Measurements from ENCODE around the gene PICALM.

DNA sequence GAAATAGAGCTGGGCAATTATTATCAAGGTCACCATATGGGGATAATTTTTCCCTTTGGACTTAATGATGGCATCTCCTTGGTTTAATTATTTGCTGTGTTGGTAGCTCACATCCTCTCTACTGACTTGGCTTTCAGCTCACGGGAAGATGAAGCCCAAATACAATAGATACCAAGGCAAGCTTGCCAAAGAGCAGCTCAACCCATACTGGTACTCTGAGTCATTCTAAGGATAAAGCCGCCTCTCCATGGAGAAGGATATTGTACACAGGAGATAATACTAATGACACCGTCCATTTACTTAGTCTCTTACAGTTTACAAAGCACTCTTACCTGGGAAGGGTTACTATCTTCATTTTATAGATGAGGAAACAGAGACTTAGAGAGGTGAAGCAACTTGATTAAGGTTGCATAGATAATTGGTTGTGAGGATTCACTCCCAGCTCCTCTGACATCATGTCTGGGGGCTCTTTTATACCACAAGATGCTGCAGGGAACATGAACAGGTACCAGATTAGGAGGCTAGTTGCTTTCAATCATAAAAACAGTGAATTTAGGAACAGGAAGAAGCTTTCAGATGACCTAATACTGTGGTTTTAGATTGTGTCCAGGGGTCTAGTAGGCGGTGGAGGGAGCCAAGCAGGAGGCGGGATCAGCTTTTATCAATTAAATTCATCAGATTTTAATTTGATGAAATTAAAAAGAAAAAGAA is 48.3 kb upstream of the PICALM start:
- TF ChIP-seq, protein P1, sequence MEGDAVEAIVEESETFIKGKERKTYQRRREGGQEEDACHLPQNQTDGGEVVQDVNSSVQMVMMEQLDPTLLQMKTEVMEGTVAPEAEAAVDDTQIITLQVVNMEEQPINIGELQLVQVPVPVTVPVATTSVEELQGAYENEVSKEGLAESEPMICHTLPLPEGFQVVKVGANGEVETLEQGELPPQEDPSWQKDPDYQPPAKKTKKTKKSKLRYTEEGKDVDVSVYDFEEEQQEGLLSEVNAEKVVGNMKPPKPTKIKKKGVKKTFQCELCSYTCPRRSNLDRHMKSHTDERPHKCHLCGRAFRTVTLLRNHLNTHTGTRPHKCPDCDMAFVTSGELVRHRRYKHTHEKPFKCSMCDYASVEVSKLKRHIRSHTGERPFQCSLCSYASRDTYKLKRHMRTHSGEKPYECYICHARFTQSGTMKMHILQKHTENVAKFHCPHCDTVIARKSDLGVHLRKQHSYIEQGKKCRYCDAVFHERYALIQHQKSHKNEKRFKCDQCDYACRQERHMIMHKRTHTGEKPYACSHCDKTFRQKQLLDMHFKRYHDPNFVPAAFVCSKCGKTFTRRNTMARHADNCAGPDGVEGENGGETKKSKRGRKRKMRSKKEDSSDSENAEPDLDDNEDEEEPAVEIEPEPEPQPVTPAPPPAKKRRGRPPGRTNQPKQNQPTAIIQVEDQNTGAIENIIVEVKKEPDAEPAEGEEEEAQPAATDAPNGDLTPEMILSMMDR (IDR thresholded peaks at IDR 0.05; ENCODE audit: low read depth, low read length, missing input control), result no peak
- TF ChIP-seq EGR1 (IDR thresholded peaks at IDR 0.05; ENCODE audit: low read depth in 2 of 2) (no peak), TAF1 (conservative IDR thresholded peaks at IDR 0.05) (no peak), JUND (IDR thresholded peaks at IDR 0.05) (no peak), NR2F2 (IDR thresholded peaks at IDR 0.05) (no peak), SP1 (IDR thresholded peaks at IDR 0.05) (no peak), RXRA (IDR thresholded peaks at IDR 0.05) (no peak), YY1 (IDR thresholded peaks at IDR 0.05) (no peak)
- TF ChIP-seq, protein P2, sequence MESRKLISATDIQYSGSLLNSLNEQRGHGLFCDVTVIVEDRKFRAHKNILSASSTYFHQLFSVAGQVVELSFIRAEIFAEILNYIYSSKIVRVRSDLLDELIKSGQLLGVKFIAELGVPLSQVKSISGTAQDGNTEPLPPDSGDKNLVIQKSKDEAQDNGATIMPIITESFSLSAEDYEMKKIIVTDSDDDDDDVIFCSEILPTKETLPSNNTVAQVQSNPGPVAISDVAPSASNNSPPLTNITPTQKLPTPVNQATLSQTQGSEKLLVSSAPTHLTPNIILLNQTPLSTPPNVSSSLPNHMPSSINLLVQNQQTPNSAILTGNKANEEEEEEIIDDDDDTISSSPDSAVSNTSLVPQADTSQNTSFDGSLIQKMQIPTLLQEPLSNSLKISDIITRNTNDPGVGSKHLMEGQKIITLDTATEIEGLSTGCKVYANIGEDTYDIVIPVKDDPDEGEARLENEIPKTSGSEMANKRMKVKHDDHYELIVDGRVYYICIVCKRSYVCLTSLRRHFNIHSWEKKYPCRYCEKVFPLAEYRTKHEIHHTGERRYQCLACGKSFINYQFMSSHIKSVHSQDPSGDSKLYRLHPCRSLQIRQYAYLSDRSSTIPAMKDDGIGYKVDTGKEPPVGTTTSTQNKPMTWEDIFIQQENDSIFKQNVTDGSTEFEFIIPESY (IDR thresholded peaks at IDR 0.05), result no peak
- TF ChIP-seq, protein P3, sequence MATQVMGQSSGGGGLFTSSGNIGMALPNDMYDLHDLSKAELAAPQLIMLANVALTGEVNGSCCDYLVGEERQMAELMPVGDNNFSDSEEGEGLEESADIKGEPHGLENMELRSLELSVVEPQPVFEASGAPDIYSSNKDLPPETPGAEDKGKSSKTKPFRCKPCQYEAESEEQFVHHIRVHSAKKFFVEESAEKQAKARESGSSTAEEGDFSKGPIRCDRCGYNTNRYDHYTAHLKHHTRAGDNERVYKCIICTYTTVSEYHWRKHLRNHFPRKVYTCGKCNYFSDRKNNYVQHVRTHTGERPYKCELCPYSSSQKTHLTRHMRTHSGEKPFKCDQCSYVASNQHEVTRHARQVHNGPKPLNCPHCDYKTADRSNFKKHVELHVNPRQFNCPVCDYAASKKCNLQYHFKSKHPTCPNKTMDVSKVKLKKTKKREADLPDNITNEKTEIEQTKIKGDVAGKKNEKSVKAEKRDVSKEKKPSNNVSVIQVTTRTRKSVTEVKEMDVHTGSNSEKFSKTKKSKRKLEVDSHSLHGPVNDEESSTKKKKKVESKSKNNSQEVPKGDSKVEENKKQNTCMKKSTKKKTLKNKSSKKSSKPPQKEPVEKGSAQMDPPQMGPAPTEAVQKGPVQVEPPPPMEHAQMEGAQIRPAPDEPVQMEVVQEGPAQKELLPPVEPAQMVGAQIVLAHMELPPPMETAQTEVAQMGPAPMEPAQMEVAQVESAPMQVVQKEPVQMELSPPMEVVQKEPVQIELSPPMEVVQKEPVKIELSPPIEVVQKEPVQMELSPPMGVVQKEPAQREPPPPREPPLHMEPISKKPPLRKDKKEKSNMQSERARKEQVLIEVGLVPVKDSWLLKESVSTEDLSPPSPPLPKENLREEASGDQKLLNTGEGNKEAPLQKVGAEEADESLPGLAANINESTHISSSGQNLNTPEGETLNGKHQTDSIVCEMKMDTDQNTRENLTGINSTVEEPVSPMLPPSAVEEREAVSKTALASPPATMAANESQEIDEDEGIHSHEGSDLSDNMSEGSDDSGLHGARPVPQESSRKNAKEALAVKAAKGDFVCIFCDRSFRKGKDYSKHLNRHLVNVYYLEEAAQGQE (IDR thresholded peaks at IDR 0.05), result no peak

All from liver (tissue), 3 donors.